GM23338 (cell line): ENCODE data around the gene DCAKD. TPM values are rescaled to one million over a fixed set of nuclear protein-coding genes. Genes with fewer than 3 reads are reported as not detected.

Experiments
- ATAC-seq: fragments of 200-7000 bp; cut with Tn5 transposase; 3 replicates; pipeline ENCODE4 v1.9.1; 2020
- DNase-seq: peaks from one replicate; pipeline ENCODE4 v3.0.0-alpha.2; 2015; ENCODE audit warnings: low spot score
- H2AFZ ChIP-seq: fragments of 200-600 bp; sonication (generic); 2 replicates; pipeline ENCODE4 v1.8.0; 2016; ENCODE audit warnings: antibody characterized with exemption, mild to moderate bottlenecking, moderate library complexity
- H3F3A ChIP-seq: fragments of 200-600 bp; sonication (generic); replicated peaks from 2 replicates; pipeline ENCODE4 v1.8.0; 2017; ENCODE audit warnings: antibody characterized with exemption, mixed run types, low read depth
- H3K27ac ChIP-seq: fragments of 200-600 bp; sonication (generic); 2 replicates; pipeline ENCODE4 v1.6.1; 2016; ENCODE audit warnings: low read depth
- H3K27me3 ChIP-seq: fragments of 200-600 bp; sonication (generic); 2 replicates; pipeline ENCODE4 v1.8.0; 2016; ENCODE audit warnings: mild to moderate bottlenecking, mixed run types, moderate library complexity; ENCODE audit not compliant: insufficient read depth
- H3K36me3 ChIP-seq: fragments of 200-600 bp; sonication (generic); 2 replicates; pipeline ENCODE4 v1.8.0; 2016; ENCODE audit warnings: mild to moderate bottlenecking; ENCODE audit not compliant: insufficient read depth
- H3K4me1 ChIP-seq: fragments of 200-600 bp; sonication (generic); 2 replicates; pipeline ENCODE4 v1.8.0; 2016; ENCODE audit warnings: mild to moderate bottlenecking, moderate library complexity; ENCODE audit not compliant: insufficient read depth
- H3K4me2 ChIP-seq: fragments of 200-600 bp; sonication (generic); 2 replicates; pipeline ENCODE4 v1.7.1; 2017; ENCODE audit warnings: mixed run types
- H3K4me3 ChIP-seq: fragments of 200-600 bp; sonication (generic); 2 replicates; pipeline ENCODE4 v1.6.1; 2016; ENCODE audit warnings: mixed run types
- H3K79me2 ChIP-seq: fragments of 200-600 bp; sonication (generic); replicated peaks from 2 replicates; pipeline ENCODE4 v1.8.0; 2017; ENCODE audit warnings: mild to moderate bottlenecking; ENCODE audit not compliant: insufficient read depth
- H3K9me2 ChIP-seq: fragments of 200-600 bp; sonication (generic); 2 replicates; pipeline ENCODE4 v1.8.0; 2017; ENCODE audit not compliant: insufficient read depth
- H4K20me1 ChIP-seq: fragments of 200-600 bp; sonication (generic); replicated peaks from 2 replicates; pipeline ENCODE4 v1.8.0; 2017; ENCODE audit warnings: mild to moderate bottlenecking; ENCODE audit not compliant: insufficient read depth
- H3K27ac Mint-ChIP-seq: 2 replicates; pipeline ENCODE4 v1.8.0; 2020; ENCODE audit warnings: inconsistent platforms, mild to moderate bottlenecking, moderate library complexity, mixed read lengths
- H3K27me3 Mint-ChIP-seq: 3 replicates; pipeline ENCODE4 v1.8.0; 2022; ENCODE audit warnings: low read depth, mild to moderate bottlenecking, moderate library complexity, mixed read lengths, inconsistent platforms; ENCODE audit not compliant: insufficient read depth, poor library complexity
- H3K36me3 Mint-ChIP-seq: 3 replicates; pipeline ENCODE4 v1.8.0; 2021; ENCODE audit warnings: low read depth, mild to moderate bottlenecking, inconsistent platforms, moderate library complexity, mixed read lengths
- H3K4me1 Mint-ChIP-seq: 3 replicates; pipeline ENCODE4 v1.8.0; 2020; ENCODE audit warnings: mild to moderate bottlenecking, inconsistent platforms, mixed read lengths
- H3K4me3 Mint-ChIP-seq: 3 replicates; pipeline ENCODE4 v1.8.0; 2021; ENCODE audit warnings: moderate library complexity, mild to moderate bottlenecking, inconsistent platforms, mixed read lengths
- H3K9me3 Mint-ChIP-seq: 3 replicates; pipeline ENCODE4 v1.8.0; 2020; ENCODE audit warnings: moderate library complexity, mild to moderate bottlenecking, inconsistent platforms, mixed read lengths
- CREB1 ChIP-seq: fragments of 250-450 bp; sonication (Bioruptor Pico); IDR thresholded peaks from 2 replicates; pipeline ENCODE4 v1.5.0; 2020; ENCODE audit warnings: low read depth, mild to moderate bottlenecking, moderate library complexity
- ETS1 ChIP-seq: IDR thresholded peaks from 2 replicates; pipeline ENCODE4 v1.6.1; 2016; ENCODE audit warnings: antibody characterized with exemption
- ZNF114 ChIP-seq: fragments of 250-450 bp; sonication (Bioruptor Pico); IDR thresholded peaks from 2 replicates; pipeline ENCODE4 v1.5.0; 2020; ENCODE audit warnings: mild to moderate bottlenecking, moderate library complexity
- ZNF331 ChIP-seq: fragments of 250-450 bp; sonication (Bioruptor Pico); IDR thresholded peaks from 2 replicates; pipeline ENCODE4 v1.5.0; 2020; ENCODE audit warnings: low read depth, mild to moderate bottlenecking, moderate library complexity
- ZNF462 ChIP-seq: fragments of 250-450 bp; sonication (Bioruptor Pico); IDR thresholded peaks from 2 replicates; pipeline ENCODE4 v1.5.0; 2020; ENCODE audit warnings: mild to moderate bottlenecking, moderate library complexity
- polyA plus RNA-seq: library from polyadenylated mRNA; unstranded; fragments of >200 nt; fragmentation: Nextera tagmentation; extraction: Ambion mirVana; gene quantifications from 2 replicates; pipeline ENCODE4 v1.2.1, GENCODE V29; 2016
- total RNA-seq: library from RNA; depleted of rRNA; stranded (reverse); fragments of >200 nt; shearing (Covaris generic); gene quantifications from 2 replicates; pipeline ENCODE4 v1.2.3, GENCODE V29; 2014

DCAKD gene
- total and polyA plus RNA-seq, 2 experiments from 2014 or later = 23.7 to 57.2 TPM

GRCh38 chr17:45013021-45013997 lies 38.1 kb downstream of the DCAKD start (continued):
- TF ChIP-seq ZNF462 (CRISPR knock-in tag) (no peak), ETS1 (no peak), ZNF331 (CRISPR knock-in tag) (no peak), ZNF114 (CRISPR knock-in tag) (no peak)

- no peaks in the 10 kb centered on the region for H4K20me1 ChIP-seq
- no peaks in the 10 kb centered on the region for H3K36me3 ChIP-seq
- no peak for ATAC-seq
- no peaks in the 10 kb centered on the region for H3K27me3 ChIP-seq
- H2AFZ ChIP-seq = no peak overlapping the region
- Mint-ChIP-seq H3K27ac (no peak overlapping the region), H3K27me3 (peaks cover 18% of the 10 kb centered on the region), H3K4me3 (no peak overlapping the region), H3K9me3 (no peaks in the 10 kb centered on the region), H3K4me1 (peaks cover 28% of the 10 kb centered on the region), H3K36me3 (no peaks in the 10 kb centered on the region)
- no peak for TF ChIP-seq CREB1
- H3K79me2 ChIP-seq = no peaks in the 10 kb centered on the region
- no peaks in the 10 kb centered on the region for H3F3A ChIP-seq
- H3K9me2 ChIP-seq = no peaks in the 10 kb centered on the region
- no peak overlapping the region for H3K27ac ChIP-seq
- no peak for DNase-seq
- no peak overlapping the region for H3K4me2 ChIP-seq
- peaks cover 10% of the 10 kb centered on the region; the same call in 1 of the 2 replicates for H3K4me1 ChIP-seq
- H3K4me3 ChIP-seq = no peak overlapping the region
These were observed 39.7 kb downstream of the DCAKD start for GRCh38 chr17:45011767-45012166.
